HCT116 (cell line): ENCODE data around the gene RBM19. TPM values are rescaled to one million over a fixed set of nuclear protein-coding genes. Genes with fewer than 3 reads are reported as not detected.

Experiments used
- ATAC-seq: fragments of 200-7000 bp; cut with Tn5 transposase; 2 replicates; pipeline ENCODE4 v1.9.1; 2020; ENCODE audit warnings: mild to moderate bottlenecking, moderate library complexity
- BruUV-seq: library from RNA; stranded (reverse); fragments of 400-500 nt; replicated peaks from 2 replicates; lab custom pipeline; 2021; lab: Mats Ljungman, UMichigan
- CTCF ChIA-PET: fragments of 300-600 bp; sonication (Branson Sonifier 250); formaldehyde crosslinking; loops from one replicate; lab custom pipeline; 2021; ENCODE audit warnings: antibody characterized with exemption; lab: Charles Lee
- POLR2A ChIA-PET: fragments of 300-600, 350-600 bp; sonication (Branson Sonifier 250); formaldehyde crosslinking; loops from one replicate; lab custom pipeline; 2021; ENCODE audit warnings: antibody characterized with exemption; lab: Charles Lee
- RAD21 ChIA-PET, 2 experiments: fragments of 300-600 bp; sonication (Branson Sonifier 250); formaldehyde crosslinking; loops; one replicate each; lab custom pipeline; 2023; ENCODE audit warnings: low total read pairs in 2 of 2; ENCODE audit not compliant: uncharacterized antibody in 2 of 2, unreplicated experiment in 2 of 2, low non-redundant PET in 1 of 2; lab: Charles Lee
- DNase-seq: peaks from one replicate; pipeline ENCODE4 v3.0.0-alpha.2; 2010; ENCODE audit warnings: low read depth, low spot score
- H2AFZ ChIP-seq: fragments of 200-600 bp; shearing (Covaris generic), sonication (generic); 2 replicates; pipeline ENCODE4 v1.6.1; 2017; ENCODE audit warnings: low read depth, mixed run types, mixed read lengths, antibody characterized with exemption, low read length; ENCODE audit not compliant: poor library complexity, severe bottlenecking
- H3K27ac ChIP-seq: 2 replicates; pipeline ENCODE4 v1.5.1; 2012; ENCODE audit warnings: low read depth, low read length
- H3K27me3 ChIP-seq: fragments of 200-600 bp; sonication (generic); 2 replicates; pipeline ENCODE4 v1.6.1; 2016; ENCODE audit warnings: mixed run types, low read length, mixed read lengths; ENCODE audit not compliant: insufficient read depth
- H3K36me3 ChIP-seq, 2 experiments: fragments of 200-500 bp in 1 of 2; fragments of 200-600 bp in 1 of 2; sonication (Bioruptor generic) in 1 of 2; sonication (generic) in 1 of 2; 2 replicates each; pipeline versions ENCODE4 v1.5.1 to v1.6.1; 2014 to 2016; ENCODE audit warnings: low read length in 2 of 2, inconsistent platforms in 1 of 2, mixed read lengths in 1 of 2, mixed run types in 1 of 2; ENCODE audit not compliant: insufficient read depth in 2 of 2, control insufficient read depth in 1 of 2
- H3K4me1 ChIP-seq, 2 experiments: fragments of 200-600 bp in 1 of 2; sonication (generic) in 1 of 2; 2 replicates each; pipeline versions ENCODE4 v1.5.1 to v1.6.1; 2012 to 2017; ENCODE audit warnings: low read length in 2 of 2, inconsistent platforms in 1 of 2, mild to moderate bottlenecking in 1 of 2, mixed read lengths in 1 of 2, mixed run types in 1 of 2, moderate library complexity in 1 of 2; ENCODE audit not compliant: insufficient read depth in 2 of 2, control insufficient read depth in 1 of 2
- H3K4me2 ChIP-seq: fragments of 200-600 bp; sonication (generic); 2 replicates; pipeline ENCODE4 v1.6.1; 2017; ENCODE audit warnings: mixed run types, low read length, mixed read lengths
- H3K4me3 ChIP-seq, 2 experiments: fragments of 200-600 bp in 1 of 2; sonication (generic) in 1 of 2; replicated peaks in 1 of 2; 2 replicates each; pipeline ENCODE4 v1.5.1; 2011 to 2016; ENCODE audit warnings: low read length in 2 of 2, control low read depth in 1 of 2, low read depth in 1 of 2, mild to moderate bottlenecking in 1 of 2, mixed read lengths in 1 of 2, mixed run types in 1 of 2
- H3K79me2 ChIP-seq: fragments of 200-600 bp; sonication (generic); 2 replicates; pipeline ENCODE4 v1.6.1; 2017; ENCODE audit warnings: mild to moderate bottlenecking, mixed run types, low read length, moderate library complexity, mixed read lengths; ENCODE audit not compliant: insufficient read depth
- H3K9ac ChIP-seq: fragments of 200-600 bp; sonication (generic); 2 replicates; pipeline ENCODE4 v1.6.1; 2016; ENCODE audit warnings: low read length, mixed read lengths
- H3K9me2 ChIP-seq: fragments of 200-600 bp; sonication (generic), shearing (Covaris generic); 2 replicates; pipeline ENCODE4 v1.6.1; 2017; ENCODE audit warnings: mixed run types, mild to moderate bottlenecking, moderate library complexity; ENCODE audit not compliant: insufficient read depth
- H3K9me3 ChIP-seq, 2 experiments: fragments of 200-500 bp in 1 of 2; fragments of 200-600 bp in 1 of 2; sonication (Bioruptor generic) in 1 of 2; sonication (generic) in 1 of 2; 2 replicates each; pipeline ENCODE4 v1.6.1; 2014 to 2017; ENCODE audit warnings: low read length in 2 of 2, mixed read lengths in 2 of 2, inconsistent platforms in 1 of 2, low read depth in 1 of 2, mild to moderate bottlenecking in 1 of 2, mixed run types in 1 of 2, moderate library complexity in 1 of 2; ENCODE audit not compliant: control insufficient read depth in 1 of 2, insufficient read depth in 1 of 2
- H4K20me1 ChIP-seq: fragments of 200-600 bp; sonication (generic), shearing (Covaris generic); 2 replicates; pipeline ENCODE4 v1.6.1; 2017; ENCODE audit warnings: mixed run types, mild to moderate bottlenecking, moderate library complexity; ENCODE audit not compliant: insufficient read depth
- CBX3 ChIP-seq: IDR thresholded peaks from 2 replicates; pipeline ENCODE4 v1.6.1; 2012; ENCODE audit warnings: low read depth
- CEBPB ChIP-seq: IDR thresholded peaks from 2 replicates; pipeline ENCODE4 v1.6.1; 2012; ENCODE audit warnings: low read depth
- ELF1 ChIP-seq: IDR thresholded peaks from 2 replicates; pipeline ENCODE4 v1.6.1; 2012; ENCODE audit warnings: low read depth, borderline replicate concordance
- EZH2 ChIP-seq: fragments of 200-600 bp; sonication (generic); IDR thresholded peaks from 2 replicates; pipeline ENCODE4 v1.6.1; 2017; ENCODE audit warnings: antibody characterized with exemption, mixed run types
- EZH2phosphoT487 ChIP-seq: fragments of 200-600 bp; IDR thresholded peaks from 2 replicates; pipeline ENCODE4 v1.6.1; 2018; ENCODE audit warnings: antibody characterized with exemption, borderline replicate concordance
- FOSL1 ChIP-seq: IDR thresholded peaks from 2 replicates; pipeline ENCODE4 v1.6.1; 2012; ENCODE audit warnings: low read depth
- POLR2AphosphoS5 ChIP-seq: IDR thresholded peaks from 2 replicates; pipeline ENCODE4 v1.6.1; 2011; ENCODE audit warnings: mild to moderate bottlenecking, low read depth, low read length, moderate library complexity
- SIN3A ChIP-seq: IDR thresholded peaks from 2 replicates; pipeline ENCODE4 v1.6.1; 2012; ENCODE audit warnings: low read depth
- TCF7L2 ChIP-seq: IDR thresholded peaks from 2 replicates; pipeline ENCODE4 v1.7.0; 2011; ENCODE audit warnings: borderline replicate concordance, inconsistent platforms; ENCODE audit not compliant: insufficient read depth, insufficient read length; ENCODE audit errors: extremely low read depth
- YY1 ChIP-seq: IDR thresholded peaks from 2 replicates; pipeline ENCODE4 v1.6.1; 2011; ENCODE audit warnings: low read length, low read depth, moderate library complexity, mild to moderate bottlenecking; ENCODE audit not compliant: insufficient replicate concordance; ENCODE audit errors: extremely low read depth
- ZFX ChIP-seq: fragments of 450-650 bp; IDR thresholded peaks from 2 replicates; pipeline ENCODE4 v1.6.1; 2017
- ZNF274 ChIP-seq: fragments of 200-500 bp; sonication (Bioruptor generic); IDR thresholded peaks from 2 replicates; pipeline ENCODE4 v1.6.1; 2014; ENCODE audit warnings: mild to moderate bottlenecking, low read depth, low read length, inconsistent platforms
- intact Hi-C: fragments of 100-400 bp; cut with micrococcal nuclease; formaldehyde crosslinking; loops from 2 replicates; pipeline ENCODE4 v1.10.0; 2022
- total RNA-seq: library from RNA; stranded (reverse); gene quantifications from one replicate; pipeline ENCODE4 v1.2.1, GENCODE V29; 2021; ENCODE audit not compliant: unreplicated experiment
- TF ChIP-seq, protein P1 (sequence below): IDR thresholded peaks from 2 replicates; pipeline ENCODE4 v1.6.1; 2011; ENCODE audit warnings: mild to moderate bottlenecking, low read length, moderate library complexity; ENCODE audit not compliant: insufficient replicate concordance; ENCODE audit errors: extremely low read depth
- TF ChIP-seq, protein P2 (sequence below), 3 experiments: fragments of 200-600 bp in 1 of 3; sonication (generic) in 1 of 3; IDR thresholded peaks in 2 of 3; conservative IDR thresholded peaks in 1 of 3; 2 replicates each; pipeline ENCODE4 v1.5.1; 2012 to 2017; ENCODE audit warnings: low read depth in 2 of 3, low read length in 2 of 3, antibody characterized with exemption in 1 of 3, borderline replicate concordance in 1 of 3, control low read depth in 1 of 3, mild to moderate bottlenecking in 1 of 3, mixed read lengths in 1 of 3, mixed run types in 1 of 3, moderate library complexity in 1 of 3; ENCODE audit not compliant: insufficient read depth in 1 of 3
- TF ChIP-seq, protein P3 (sequence below): IDR thresholded peaks from 2 replicates; pipeline ENCODE4 v1.6.1; 2012
- TF ChIP-seq, protein P4 (sequence below): IDR thresholded peaks from 2 replicates; pipeline ENCODE4 v1.6.1; 2012
- TF ChIP-seq, protein P5 (sequence below): IDR thresholded peaks from 2 replicates; pipeline ENCODE4 v1.6.1; 2012; ENCODE audit warnings: low read depth

The RBM19 gene
- total RNA-seq, 1 experiment from 2014 or later: 30.7 TPM

DNA sequence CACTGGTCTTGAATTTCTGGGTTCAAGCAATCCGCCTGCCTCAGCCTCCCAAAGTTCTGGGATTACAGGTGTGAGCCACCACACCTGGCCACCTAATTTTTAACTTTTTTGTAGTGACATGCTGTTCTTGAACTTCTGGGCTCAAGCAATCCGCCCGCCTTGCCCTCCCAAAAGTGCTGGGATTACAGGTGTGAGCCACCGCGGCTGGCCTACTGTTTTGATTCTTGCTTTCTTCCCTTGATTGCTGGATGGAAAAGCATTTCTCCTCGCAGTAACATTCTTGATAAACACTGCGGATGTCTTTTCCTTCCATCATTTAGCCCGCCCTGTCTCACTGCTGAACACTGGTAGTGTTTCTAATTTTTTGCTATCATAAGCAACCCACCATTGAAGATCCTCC is 72.9 kb downstream of the RBM19 start:
- POLR2A ChIA-PET: no interaction called here
- Histone ChIP-seq H3K4me2 (no peak overlapping the region), H3K9ac (no peak overlapping the region), H4K20me1 (no peaks in the 10 kb centered on the region), H3K27me3 (no peaks in the 10 kb centered on the region), H3K36me3 (no peaks in the 10 kb centered on the region)
- no peak for TF ChIP-seq FOSL1
- TF ChIP-seq, protein P1, sequence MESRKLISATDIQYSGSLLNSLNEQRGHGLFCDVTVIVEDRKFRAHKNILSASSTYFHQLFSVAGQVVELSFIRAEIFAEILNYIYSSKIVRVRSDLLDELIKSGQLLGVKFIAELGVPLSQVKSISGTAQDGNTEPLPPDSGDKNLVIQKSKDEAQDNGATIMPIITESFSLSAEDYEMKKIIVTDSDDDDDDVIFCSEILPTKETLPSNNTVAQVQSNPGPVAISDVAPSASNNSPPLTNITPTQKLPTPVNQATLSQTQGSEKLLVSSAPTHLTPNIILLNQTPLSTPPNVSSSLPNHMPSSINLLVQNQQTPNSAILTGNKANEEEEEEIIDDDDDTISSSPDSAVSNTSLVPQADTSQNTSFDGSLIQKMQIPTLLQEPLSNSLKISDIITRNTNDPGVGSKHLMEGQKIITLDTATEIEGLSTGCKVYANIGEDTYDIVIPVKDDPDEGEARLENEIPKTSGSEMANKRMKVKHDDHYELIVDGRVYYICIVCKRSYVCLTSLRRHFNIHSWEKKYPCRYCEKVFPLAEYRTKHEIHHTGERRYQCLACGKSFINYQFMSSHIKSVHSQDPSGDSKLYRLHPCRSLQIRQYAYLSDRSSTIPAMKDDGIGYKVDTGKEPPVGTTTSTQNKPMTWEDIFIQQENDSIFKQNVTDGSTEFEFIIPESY: no peak
- TF ChIP-seq, protein P2, sequence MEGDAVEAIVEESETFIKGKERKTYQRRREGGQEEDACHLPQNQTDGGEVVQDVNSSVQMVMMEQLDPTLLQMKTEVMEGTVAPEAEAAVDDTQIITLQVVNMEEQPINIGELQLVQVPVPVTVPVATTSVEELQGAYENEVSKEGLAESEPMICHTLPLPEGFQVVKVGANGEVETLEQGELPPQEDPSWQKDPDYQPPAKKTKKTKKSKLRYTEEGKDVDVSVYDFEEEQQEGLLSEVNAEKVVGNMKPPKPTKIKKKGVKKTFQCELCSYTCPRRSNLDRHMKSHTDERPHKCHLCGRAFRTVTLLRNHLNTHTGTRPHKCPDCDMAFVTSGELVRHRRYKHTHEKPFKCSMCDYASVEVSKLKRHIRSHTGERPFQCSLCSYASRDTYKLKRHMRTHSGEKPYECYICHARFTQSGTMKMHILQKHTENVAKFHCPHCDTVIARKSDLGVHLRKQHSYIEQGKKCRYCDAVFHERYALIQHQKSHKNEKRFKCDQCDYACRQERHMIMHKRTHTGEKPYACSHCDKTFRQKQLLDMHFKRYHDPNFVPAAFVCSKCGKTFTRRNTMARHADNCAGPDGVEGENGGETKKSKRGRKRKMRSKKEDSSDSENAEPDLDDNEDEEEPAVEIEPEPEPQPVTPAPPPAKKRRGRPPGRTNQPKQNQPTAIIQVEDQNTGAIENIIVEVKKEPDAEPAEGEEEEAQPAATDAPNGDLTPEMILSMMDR (IDR thresholded peaks at IDR 0.05 in 2 of 3, conservative IDR thresholded peaks at IDR 0.05 in 1 of 3; ENCODE audit: borderline replicate concordance in 1 of 3, insufficient read depth in 1 of 3, low read depth in 2 of 3, low read length in 2 of 3): no peak
- TF ChIP-seq, protein P3, sequence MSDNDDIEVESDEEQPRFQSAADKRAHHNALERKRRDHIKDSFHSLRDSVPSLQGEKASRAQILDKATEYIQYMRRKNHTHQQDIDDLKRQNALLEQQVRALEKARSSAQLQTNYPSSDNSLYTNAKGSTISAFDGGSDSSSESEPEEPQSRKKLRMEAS: no peak
- TF ChIP-seq POLR2AphosphoS5: no peak
- TF ChIP-seq EZH2: no peak
- no peak for TF ChIP-seq TCF7L2
- TF ChIP-seq, protein P4, sequence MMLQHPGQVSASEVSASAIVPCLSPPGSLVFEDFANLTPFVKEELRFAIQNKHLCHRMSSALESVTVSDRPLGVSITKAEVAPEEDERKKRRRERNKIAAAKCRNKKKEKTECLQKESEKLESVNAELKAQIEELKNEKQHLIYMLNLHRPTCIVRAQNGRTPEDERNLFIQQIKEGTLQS: no peak
- no peak for TF ChIP-seq CBX3
- no peak for TF ChIP-seq SIN3A
- no peak for TF ChIP-seq ZFX
- TF ChIP-seq, protein P5, sequence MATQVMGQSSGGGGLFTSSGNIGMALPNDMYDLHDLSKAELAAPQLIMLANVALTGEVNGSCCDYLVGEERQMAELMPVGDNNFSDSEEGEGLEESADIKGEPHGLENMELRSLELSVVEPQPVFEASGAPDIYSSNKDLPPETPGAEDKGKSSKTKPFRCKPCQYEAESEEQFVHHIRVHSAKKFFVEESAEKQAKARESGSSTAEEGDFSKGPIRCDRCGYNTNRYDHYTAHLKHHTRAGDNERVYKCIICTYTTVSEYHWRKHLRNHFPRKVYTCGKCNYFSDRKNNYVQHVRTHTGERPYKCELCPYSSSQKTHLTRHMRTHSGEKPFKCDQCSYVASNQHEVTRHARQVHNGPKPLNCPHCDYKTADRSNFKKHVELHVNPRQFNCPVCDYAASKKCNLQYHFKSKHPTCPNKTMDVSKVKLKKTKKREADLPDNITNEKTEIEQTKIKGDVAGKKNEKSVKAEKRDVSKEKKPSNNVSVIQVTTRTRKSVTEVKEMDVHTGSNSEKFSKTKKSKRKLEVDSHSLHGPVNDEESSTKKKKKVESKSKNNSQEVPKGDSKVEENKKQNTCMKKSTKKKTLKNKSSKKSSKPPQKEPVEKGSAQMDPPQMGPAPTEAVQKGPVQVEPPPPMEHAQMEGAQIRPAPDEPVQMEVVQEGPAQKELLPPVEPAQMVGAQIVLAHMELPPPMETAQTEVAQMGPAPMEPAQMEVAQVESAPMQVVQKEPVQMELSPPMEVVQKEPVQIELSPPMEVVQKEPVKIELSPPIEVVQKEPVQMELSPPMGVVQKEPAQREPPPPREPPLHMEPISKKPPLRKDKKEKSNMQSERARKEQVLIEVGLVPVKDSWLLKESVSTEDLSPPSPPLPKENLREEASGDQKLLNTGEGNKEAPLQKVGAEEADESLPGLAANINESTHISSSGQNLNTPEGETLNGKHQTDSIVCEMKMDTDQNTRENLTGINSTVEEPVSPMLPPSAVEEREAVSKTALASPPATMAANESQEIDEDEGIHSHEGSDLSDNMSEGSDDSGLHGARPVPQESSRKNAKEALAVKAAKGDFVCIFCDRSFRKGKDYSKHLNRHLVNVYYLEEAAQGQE: no peak
- no peak for TF ChIP-seq CEBPB
- TF ChIP-seq YY1: no peak
- no peak for TF ChIP-seq ZNF274
- TF ChIP-seq ELF1: no peak
- no peak for TF ChIP-seq EZH2phosphoT487
- TF ChIP-seq, all 23 proteins: peak for 0
- ChIA-PET CTCF (no interaction called here), RAD21 (no interaction called here)
- Histone ChIP-seq H3K27ac (no peak overlapping the region), H3K9me2 (no peaks in the 10 kb centered on the region), H2AFZ (no peak overlapping the region), H3K79me2 (no peaks in the 10 kb centered on the region), H3K4me3 (no peak overlapping the region), H3K4me1 (peaks cover 4 to 14% of the 10 kb centered on the region in 2 experiments), H3K9me3 (no peaks in the 10 kb centered on the region)
- intact Hi-C loops: no loop called here
- no peak for ATAC-seq
- no TSS peak for BruUV-seq
- no peak for DNase-seq
